ENCODE measurements around the gene CYP27C1. TPM values are rescaled to one million over a fixed set of nuclear protein-coding genes. Genes with fewer than 3 reads are reported as not detected.

CYP27C1 gene
- polyA plus RNA-seq, 1 donor from 2014 or later: 0.84 TPM

DNA sequence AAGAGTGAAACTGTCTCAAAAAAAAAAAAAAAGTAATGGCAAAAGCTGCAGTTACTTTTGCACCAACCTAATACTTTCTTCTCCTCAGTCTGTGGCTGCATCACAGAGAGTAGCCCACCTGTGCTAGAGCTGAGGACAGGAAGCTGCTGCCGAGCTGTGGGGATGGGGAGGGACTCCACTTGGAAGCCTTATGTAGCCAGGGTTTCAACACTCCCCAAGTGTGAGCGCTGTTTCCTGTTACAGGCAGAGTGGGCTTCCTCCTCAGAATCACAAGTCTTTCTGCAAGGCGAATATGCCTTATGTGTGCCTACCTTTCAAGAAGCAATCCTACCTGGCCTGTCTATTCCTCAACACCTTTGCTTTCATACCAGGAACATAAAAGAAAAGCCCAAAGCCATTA, 36.3 kb upstream of the CYP27C1 start:
- Histone ChIP-seq H3K27me3 (ENCODE audit: insufficient read depth, low read depth, low read length) (no peaks in the 10 kb centered on the region), H3K36me3 (ENCODE audit: insufficient read depth, low read length) (peaks cover 15% of the 10 kb centered on the region), H3F3A (ENCODE audit: insufficient read depth, low read length, poor library complexity, severe bottlenecking) (no peaks in the 10 kb centered on the region), H3K9me3 (ENCODE audit: low read length) (no peaks in the 10 kb centered on the region), H3K9me2 (ENCODE audit: insufficient read depth, low read length) (no peaks in the 10 kb centered on the region), H3K4me3 (ENCODE audit: low read length) (no peak overlapping the region), H3K79me2 (replicated peaks; ENCODE audit: insufficient read depth, low read length) (no peaks in the 10 kb centered on the region), H4K20me1 (ENCODE audit: insufficient read depth) (no peaks in the 10 kb centered on the region), H3K4me2 (ENCODE audit: low read length) (no peak overlapping the region), H3K9ac (ENCODE audit: low read length) (no peak overlapping the region), H2AFZ (ENCODE audit: low read depth, low read length) (no peak overlapping the region), H3K27ac (ENCODE audit: low read length) (no peak overlapping the region)
- TF ChIP-seq TAF1 (IDR thresholded peaks at IDR 0.05; ENCODE audit: low read depth): no peak
- no peak for TF ChIP-seq SMC3 (conservative IDR thresholded peaks at IDR 0.05; ENCODE audit: poor library complexity)
- TF ChIP-seq EP300 (conservative IDR thresholded peaks at IDR 0.05; ENCODE audit: poor library complexity, severe bottlenecking): no peak
- no peak for TF ChIP-seq REST (IDR thresholded peaks at IDR 0.05; ENCODE audit: borderline replicate concordance)
- TF ChIP-seq POLR2AphosphoS5 (IDR thresholded peaks at IDR 0.05): no peak
- no peak for TF ChIP-seq MXI1 (conservative IDR thresholded peaks at IDR 0.05; ENCODE audit: poor library complexity, severe bottlenecking)
- no peak for TF ChIP-seq EZH2 (IDR thresholded peaks at IDR 0.05; ENCODE audit: borderline replicate concordance, insufficient read depth, low read length, poor library complexity, severe bottlenecking)
- TF ChIP-seq, protein P1, sequence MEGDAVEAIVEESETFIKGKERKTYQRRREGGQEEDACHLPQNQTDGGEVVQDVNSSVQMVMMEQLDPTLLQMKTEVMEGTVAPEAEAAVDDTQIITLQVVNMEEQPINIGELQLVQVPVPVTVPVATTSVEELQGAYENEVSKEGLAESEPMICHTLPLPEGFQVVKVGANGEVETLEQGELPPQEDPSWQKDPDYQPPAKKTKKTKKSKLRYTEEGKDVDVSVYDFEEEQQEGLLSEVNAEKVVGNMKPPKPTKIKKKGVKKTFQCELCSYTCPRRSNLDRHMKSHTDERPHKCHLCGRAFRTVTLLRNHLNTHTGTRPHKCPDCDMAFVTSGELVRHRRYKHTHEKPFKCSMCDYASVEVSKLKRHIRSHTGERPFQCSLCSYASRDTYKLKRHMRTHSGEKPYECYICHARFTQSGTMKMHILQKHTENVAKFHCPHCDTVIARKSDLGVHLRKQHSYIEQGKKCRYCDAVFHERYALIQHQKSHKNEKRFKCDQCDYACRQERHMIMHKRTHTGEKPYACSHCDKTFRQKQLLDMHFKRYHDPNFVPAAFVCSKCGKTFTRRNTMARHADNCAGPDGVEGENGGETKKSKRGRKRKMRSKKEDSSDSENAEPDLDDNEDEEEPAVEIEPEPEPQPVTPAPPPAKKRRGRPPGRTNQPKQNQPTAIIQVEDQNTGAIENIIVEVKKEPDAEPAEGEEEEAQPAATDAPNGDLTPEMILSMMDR (IDR thresholded peaks at IDR 0.05; ENCODE audit: poor library complexity, severe bottlenecking): no peak
- TF ChIP-seq RAD21 (conservative IDR thresholded peaks at IDR 0.05): no peak

GRCh38 chr2:127255721-127256120, 35.6 kb upstream of the CYP27C1 start:
- Histone ChIP-seq H3K9ac (ENCODE audit: low read length) (no peak overlapping the region), H3K9me2 (ENCODE audit: insufficient read depth, low read length) (no peaks in the 10 kb centered on the region), H3K36me3 (ENCODE audit: insufficient read depth, low read length) (peaks cover 15% of the 10 kb centered on the region), H3K9me3 (ENCODE audit: low read length) (no peaks in the 10 kb centered on the region), H3K79me2 (replicated peaks; ENCODE audit: insufficient read depth, low read length) (no peaks in the 10 kb centered on the region), H3K4me3 (ENCODE audit: low read length) (no peak overlapping the region), H3K27me3 (ENCODE audit: insufficient read depth, low read depth, low read length) (no peaks in the 10 kb centered on the region), H3K27ac (ENCODE audit: low read length) (no peak overlapping the region), H2AFZ (ENCODE audit: low read depth, low read length) (no peak overlapping the region), H4K20me1 (ENCODE audit: insufficient read depth) (no peaks in the 10 kb centered on the region), H3K4me2 (ENCODE audit: low read length) (no peak overlapping the region), H3F3A (ENCODE audit: insufficient read depth, low read length, poor library complexity, severe bottlenecking) (no peaks in the 10 kb centered on the region)
- TF ChIP-seq SMC3 (conservative IDR thresholded peaks at IDR 0.05; ENCODE audit: poor library complexity): no peak
- no peak for TF ChIP-seq REST (IDR thresholded peaks at IDR 0.05; ENCODE audit: borderline replicate concordance)
- TF ChIP-seq TAF1 (IDR thresholded peaks at IDR 0.05; ENCODE audit: low read depth): no peak
- TF ChIP-seq, protein P1 (IDR thresholded peaks at IDR 0.05; ENCODE audit: poor library complexity, severe bottlenecking): no peak
- TF ChIP-seq EZH2 (IDR thresholded peaks at IDR 0.05; ENCODE audit: borderline replicate concordance, insufficient read depth, low read length, poor library complexity, severe bottlenecking): no peak
- no peak for TF ChIP-seq POLR2AphosphoS5 (IDR thresholded peaks at IDR 0.05)
- no peak for TF ChIP-seq RAD21 (conservative IDR thresholded peaks at IDR 0.05)
- TF ChIP-seq EP300 (conservative IDR thresholded peaks at IDR 0.05; ENCODE audit: poor library complexity, severe bottlenecking): no peak
- no peak for TF ChIP-seq MXI1 (conservative IDR thresholded peaks at IDR 0.05; ENCODE audit: poor library complexity, severe bottlenecking)

Data from neural cell (in vitro differentiated cells).